ENCODE data around the gene PMVK.

The PMVK gene

DNA sequence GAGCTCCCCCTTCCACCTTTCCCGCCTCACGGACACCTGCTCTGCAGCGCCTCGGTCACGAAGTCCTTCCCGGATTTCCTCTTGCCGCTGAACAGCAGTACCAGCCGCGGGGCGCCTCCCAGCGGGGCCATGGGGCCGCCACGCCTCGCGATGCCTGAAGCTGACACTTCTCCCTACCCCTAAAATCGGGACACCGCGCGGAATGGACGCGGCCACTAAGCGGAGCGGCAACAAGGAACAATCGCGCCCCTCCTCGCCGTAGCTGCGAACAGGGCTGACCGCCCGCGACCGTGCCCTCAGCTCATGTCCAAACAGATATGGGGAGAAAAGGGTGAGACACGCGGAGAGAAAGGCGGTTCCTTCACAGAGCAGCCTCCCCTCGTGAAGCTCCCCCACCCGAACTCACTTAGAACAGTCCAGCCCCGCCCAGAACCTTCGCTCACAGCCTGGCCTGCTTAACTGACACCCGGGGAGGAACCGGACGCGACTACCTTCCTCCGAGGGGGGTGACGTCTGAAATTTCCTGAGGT, at the start of gene PMVK:
TSS of gene PMVK (minus strand) at position 165 of the 530 bp plus-strand sequence. CDS start at position 131, 34 bp downstream.
- TF ChIP-seq, protein P1, sequence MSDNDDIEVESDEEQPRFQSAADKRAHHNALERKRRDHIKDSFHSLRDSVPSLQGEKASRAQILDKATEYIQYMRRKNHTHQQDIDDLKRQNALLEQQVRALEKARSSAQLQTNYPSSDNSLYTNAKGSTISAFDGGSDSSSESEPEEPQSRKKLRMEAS (IDR thresholded peaks at IDR 0.05): peak; percentile 100
- TF ChIP-seq CEBPB (IDR thresholded peaks at IDR 0.05): no peak
- TF ChIP-seq, protein P2, sequence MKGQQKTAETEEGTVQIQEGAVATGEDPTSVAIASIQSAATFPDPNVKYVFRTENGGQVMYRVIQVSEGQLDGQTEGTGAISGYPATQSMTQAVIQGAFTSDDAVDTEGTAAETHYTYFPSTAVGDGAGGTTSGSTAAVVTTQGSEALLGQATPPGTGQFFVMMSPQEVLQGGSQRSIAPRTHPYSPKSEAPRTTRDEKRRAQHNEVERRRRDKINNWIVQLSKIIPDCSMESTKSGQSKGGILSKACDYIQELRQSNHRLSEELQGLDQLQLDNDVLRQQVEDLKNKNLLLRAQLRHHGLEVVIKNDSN (IDR thresholded peaks at IDR 0.05): peak; percentile 98; the same call in 1 of the 2 replicates
- TF ChIP-seq TEAD4 (IDR thresholded peaks at IDR 0.05): 0 out of 2 replicates have a peak, but pooled peaks have one; percentile 16
- TF ChIP-seq RAD21 (IDR thresholded peaks at IDR 0.05; ENCODE audit: low read depth): peak; percentile 42; the same call in 1 of the 2 replicates
- no peak for TF ChIP-seq CREB1 (IDR thresholded peaks at IDR 0.05; ENCODE audit: low read depth)
- peak; percentile 60 for TF ChIP-seq TAF1 (IDR thresholded peaks at IDR 0.05; ENCODE audit: low read depth)
- TF ChIP-seq TCF12 (IDR thresholded peaks at IDR 0.05; ENCODE audit: low read depth): peak; percentile 60; the same call in 1 of the 2 replicates
- no peak for TF ChIP-seq ZBTB7A (IDR thresholded peaks at IDR 0.05; ENCODE audit: low read depth)
- TF ChIP-seq NFIC (IDR thresholded peaks at IDR 0.05): no peak; the same call in 1 of the 2 replicates
- TF ChIP-seq, protein P3, sequence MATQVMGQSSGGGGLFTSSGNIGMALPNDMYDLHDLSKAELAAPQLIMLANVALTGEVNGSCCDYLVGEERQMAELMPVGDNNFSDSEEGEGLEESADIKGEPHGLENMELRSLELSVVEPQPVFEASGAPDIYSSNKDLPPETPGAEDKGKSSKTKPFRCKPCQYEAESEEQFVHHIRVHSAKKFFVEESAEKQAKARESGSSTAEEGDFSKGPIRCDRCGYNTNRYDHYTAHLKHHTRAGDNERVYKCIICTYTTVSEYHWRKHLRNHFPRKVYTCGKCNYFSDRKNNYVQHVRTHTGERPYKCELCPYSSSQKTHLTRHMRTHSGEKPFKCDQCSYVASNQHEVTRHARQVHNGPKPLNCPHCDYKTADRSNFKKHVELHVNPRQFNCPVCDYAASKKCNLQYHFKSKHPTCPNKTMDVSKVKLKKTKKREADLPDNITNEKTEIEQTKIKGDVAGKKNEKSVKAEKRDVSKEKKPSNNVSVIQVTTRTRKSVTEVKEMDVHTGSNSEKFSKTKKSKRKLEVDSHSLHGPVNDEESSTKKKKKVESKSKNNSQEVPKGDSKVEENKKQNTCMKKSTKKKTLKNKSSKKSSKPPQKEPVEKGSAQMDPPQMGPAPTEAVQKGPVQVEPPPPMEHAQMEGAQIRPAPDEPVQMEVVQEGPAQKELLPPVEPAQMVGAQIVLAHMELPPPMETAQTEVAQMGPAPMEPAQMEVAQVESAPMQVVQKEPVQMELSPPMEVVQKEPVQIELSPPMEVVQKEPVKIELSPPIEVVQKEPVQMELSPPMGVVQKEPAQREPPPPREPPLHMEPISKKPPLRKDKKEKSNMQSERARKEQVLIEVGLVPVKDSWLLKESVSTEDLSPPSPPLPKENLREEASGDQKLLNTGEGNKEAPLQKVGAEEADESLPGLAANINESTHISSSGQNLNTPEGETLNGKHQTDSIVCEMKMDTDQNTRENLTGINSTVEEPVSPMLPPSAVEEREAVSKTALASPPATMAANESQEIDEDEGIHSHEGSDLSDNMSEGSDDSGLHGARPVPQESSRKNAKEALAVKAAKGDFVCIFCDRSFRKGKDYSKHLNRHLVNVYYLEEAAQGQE (IDR thresholded peaks at IDR 0.05; ENCODE audit: low read depth): no peak
- peak; percentile 73 for TF ChIP-seq YY1 (IDR thresholded peaks at IDR 0.05; ENCODE audit: low read depth)
- no peak for TF ChIP-seq FOXM1 (IDR thresholded peaks at IDR 0.05; ENCODE audit: borderline replicate concordance, low read depth)
- no peak for TF ChIP-seq EP300 (IDR thresholded peaks at IDR 0.05; ENCODE audit: borderline replicate concordance)
- no peak for TF ChIP-seq EGR1 (IDR thresholded peaks at IDR 0.05)

DNA sequence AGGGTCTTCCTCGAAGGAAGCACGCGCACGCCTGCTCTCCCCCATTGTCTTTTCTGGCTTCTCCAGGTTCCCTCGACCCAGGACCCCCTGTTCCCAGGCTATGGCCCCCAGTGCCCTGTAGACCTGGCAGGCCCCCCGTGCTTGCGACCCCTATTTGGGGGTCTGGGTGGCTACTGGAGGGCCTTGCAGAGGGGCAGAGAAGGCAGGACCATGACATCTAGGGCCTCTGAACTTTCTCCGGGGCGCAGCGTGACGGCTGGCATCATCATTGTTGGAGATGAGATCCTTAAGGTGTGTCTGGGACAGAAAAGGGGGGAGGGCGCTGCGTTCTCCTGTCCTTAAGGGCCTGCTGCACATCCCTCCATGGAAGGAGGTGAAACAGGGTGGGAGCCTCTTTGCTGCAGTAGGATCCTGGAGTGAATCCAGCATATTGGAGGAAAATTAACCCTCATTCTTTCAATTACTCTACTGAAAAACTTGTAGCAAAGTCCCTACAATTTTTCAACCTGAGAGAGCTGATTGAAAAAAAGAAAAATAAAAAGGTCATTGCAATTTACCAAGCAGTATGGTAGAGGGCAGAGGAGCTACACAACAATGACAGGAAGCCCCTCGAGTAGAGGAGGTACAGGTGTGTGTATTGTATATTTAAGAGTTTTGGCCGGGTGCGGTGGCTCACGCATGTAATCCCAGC, 47.4 kb upstream of the PMVK start:
- TF ChIP-seq NFIC (IDR thresholded peaks at IDR 0.05) (no peak), TAF1 (IDR thresholded peaks at IDR 0.05; ENCODE audit: low read depth) (no peak), EP300 (IDR thresholded peaks at IDR 0.05; ENCODE audit: borderline replicate concordance) (no peak), RAD21 (IDR thresholded peaks at IDR 0.05; ENCODE audit: low read depth) (no peak), FOXM1 (IDR thresholded peaks at IDR 0.05; ENCODE audit: borderline replicate concordance, low read depth) (no peak), EGR1 (IDR thresholded peaks at IDR 0.05) (no peak), TEAD4 (IDR thresholded peaks at IDR 0.05) (no peak), CREB1 (IDR thresholded peaks at IDR 0.05; ENCODE audit: low read depth) (no peak), YY1 (IDR thresholded peaks at IDR 0.05; ENCODE audit: low read depth) (no peak), CEBPB (IDR thresholded peaks at IDR 0.05) (no peak), TCF12 (IDR thresholded peaks at IDR 0.05; ENCODE audit: low read depth) (no peak), ZBTB7A (IDR thresholded peaks at IDR 0.05; ENCODE audit: low read depth) (no peak)
- TF ChIP-seq, protein P2 (IDR thresholded peaks at IDR 0.05): no peak
- TF ChIP-seq, protein P3 (IDR thresholded peaks at IDR 0.05; ENCODE audit: low read depth): no peak
- TF ChIP-seq, protein P1 (IDR thresholded peaks at IDR 0.05): no peak

DNA sequence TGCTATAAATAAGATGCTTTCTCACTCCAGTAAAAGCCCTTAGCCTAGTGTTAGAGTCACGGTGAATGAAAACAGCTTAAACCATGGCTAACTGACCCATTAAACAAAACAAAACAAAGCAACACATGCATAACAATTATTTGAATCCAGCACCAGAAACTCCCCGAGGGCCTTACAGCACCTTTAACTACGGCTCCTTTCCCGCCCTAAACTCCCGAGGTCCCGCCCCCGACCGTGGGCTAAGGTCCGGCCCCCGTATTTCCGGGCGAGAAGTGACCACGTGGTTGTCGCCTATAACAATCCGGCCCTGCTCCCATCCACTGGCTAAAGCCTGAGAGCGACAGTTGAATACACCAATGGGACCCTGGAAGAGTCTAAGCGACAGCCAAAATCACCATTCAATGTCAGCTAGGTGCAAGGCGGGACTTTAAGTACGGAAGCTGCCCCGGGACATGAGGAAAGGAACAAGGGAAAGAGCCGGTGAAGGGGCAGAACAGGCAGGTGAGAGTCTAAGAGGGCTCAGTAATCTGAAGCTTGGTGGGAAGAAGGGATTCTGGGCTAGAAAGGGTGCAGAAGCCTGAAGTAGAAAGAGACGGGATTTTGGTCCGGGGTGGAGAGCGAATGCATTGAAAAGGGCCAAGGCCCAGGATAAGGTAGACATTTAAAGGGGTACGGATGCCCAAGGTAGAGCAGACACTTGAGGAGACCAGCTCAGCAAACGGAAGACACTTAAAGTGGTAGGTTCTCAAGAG, 46.6 kb upstream of the PMVK start, which contains the start of gene FLAD1:
TSS of gene FLAD1 (plus strand) at position 448 of the 752 bp plus-strand sequence. CDS start 351 bp downstream, outside the sequence.
- no peak for TF ChIP-seq EP300 (IDR thresholded peaks at IDR 0.05; ENCODE audit: borderline replicate concordance)
- TF ChIP-seq ZBTB7A (IDR thresholded peaks at IDR 0.05; ENCODE audit: low read depth): no peak
- no peak for TF ChIP-seq RAD21 (IDR thresholded peaks at IDR 0.05; ENCODE audit: low read depth)
- TF ChIP-seq FOXM1 (IDR thresholded peaks at IDR 0.05; ENCODE audit: borderline replicate concordance, low read depth): peak; percentile 70; the same call in 1 of the 2 replicates
- TF ChIP-seq YY1 (IDR thresholded peaks at IDR 0.05; ENCODE audit: low read depth): no peak
- TF ChIP-seq, protein P1 (IDR thresholded peaks at IDR 0.05): peak; percentile 96
- peak; percentile 77 for TF ChIP-seq TAF1 (IDR thresholded peaks at IDR 0.05; ENCODE audit: low read depth)
- TF ChIP-seq, protein P2 (IDR thresholded peaks at IDR 0.05): peak; percentile 96
- peak; percentile 38; the same call in 1 of the 2 replicates for TF ChIP-seq CREB1 (IDR thresholded peaks at IDR 0.05; ENCODE audit: low read depth)
- TF ChIP-seq TEAD4 (IDR thresholded peaks at IDR 0.05): no peak
- TF ChIP-seq TCF12 (IDR thresholded peaks at IDR 0.05; ENCODE audit: low read depth): no peak
- no peak for TF ChIP-seq NFIC (IDR thresholded peaks at IDR 0.05)
- TF ChIP-seq, protein P3 (IDR thresholded peaks at IDR 0.05; ENCODE audit: low read depth): no peak
- TF ChIP-seq EGR1 (IDR thresholded peaks at IDR 0.05): 0 out of 2 replicates have a peak, but pooled peaks have one; percentile 46
- no peak for TF ChIP-seq CEBPB (IDR thresholded peaks at IDR 0.05)

Data from Ishikawa (cell line).